H1 (cell line): ENCODE data around the gene ARHGEF38. TPM values are rescaled to one million over a fixed set of nuclear protein-coding genes. Genes with fewer than 3 reads are reported as not detected.

Source experiments
- CTCF ChIA-PET: fragments of 300-600 bp; sonication (Branson Sonifier 250); formaldehyde crosslinking; loops from one replicate; lab custom pipeline; 2021; ENCODE audit not compliant: partially characterized antibody; lab: Charles Lee
- POLR2A ChIA-PET: fragments of 300-600 bp; sonication (Branson Sonifier 250); formaldehyde crosslinking; loops from one replicate; lab custom pipeline; 2021; ENCODE audit warnings: inconsistent platforms; ENCODE audit not compliant: partially characterized antibody; lab: Charles Lee
- DNase-seq, 2 experiments: peaks; one replicate each; pipeline versions ENCODE4 v3.0.0 to v3.0.0-alpha.2; 2010 to 2022; ENCODE audit warnings: low spot score in 2 of 2, low read depth in 1 of 2, mixed read lengths in 1 of 2
- FAIRE-seq: peaks from 2 replicates; lab custom pipeline; 2011; peaks lifted over from hg19 to GRCh38; lab: Jason Lieb, UNC
- H2AFZ ChIP-seq: 2 replicates; pipeline ENCODE4 v1.8.1; 2012; ENCODE audit warnings: low read length, inconsistent platforms
- H2AK5ac ChIP-seq: 2 replicates; pipeline ENCODE4 v1.6.1; 2013; ENCODE audit warnings: low read depth, low read length
- H2BK120ac ChIP-seq: replicated peaks from 2 replicates; pipeline ENCODE3; 2013; ENCODE audit warnings: low read depth, low read length, inconsistent platforms
- H2BK12ac ChIP-seq: 2 replicates; pipeline ENCODE4 v1.6.1; 2013; ENCODE audit warnings: low read depth, low read length
- H2BK15ac ChIP-seq: 2 replicates; pipeline ENCODE4 v1.6.1; 2013; ENCODE audit warnings: low read length
- H2BK20ac ChIP-seq: 2 replicates; pipeline ENCODE4 v1.6.1; 2013; ENCODE audit warnings: low read length
- H2BK5ac ChIP-seq: 2 replicates; pipeline ENCODE4 v1.6.1; 2013; ENCODE audit warnings: low read depth, low read length
- H3K14ac ChIP-seq: 2 replicates; pipeline ENCODE4 v1.6.1; 2013; ENCODE audit warnings: inconsistent platforms; ENCODE audit not compliant: insufficient read length
- H3K18ac ChIP-seq: 2 replicates; pipeline ENCODE4 v1.6.1; 2013; ENCODE audit warnings: low read length; ENCODE audit errors: extremely low read depth
- H3K23ac ChIP-seq: 2 replicates; pipeline ENCODE4 v1.6.1; 2013; ENCODE audit warnings: inconsistent platforms; ENCODE audit not compliant: insufficient read length
- H3K23me2 ChIP-seq: 2 replicates; pipeline ENCODE4 v1.6.1; 2013; ENCODE audit warnings: low read depth, low read length
- H3K27ac ChIP-seq: 2 replicates; pipeline ENCODE4 v1.6.1; 2011; ENCODE audit warnings: low read depth, low read length, inconsistent platforms
- H3K27me3 ChIP-seq, 4 experiments: replicated peaks in 1 of 4; 1 replicate in 1 of 4; 2 replicates in 3 of 4; pipeline versions ENCODE4 v1.6.1 to v1.8.1; 2011 to 2013; ENCODE audit warnings: low read length in 3 of 4, mild to moderate bottlenecking in 3 of 4, inconsistent platforms in 2 of 4, mixed read lengths in 2 of 4, moderate library complexity in 1 of 4; ENCODE audit not compliant: control insufficient read depth in 3 of 4, insufficient read depth in 3 of 4; ENCODE audit errors: extremely low read depth in 1 of 4
- H3K36me3 ChIP-seq, 4 experiments: 2 replicates each; pipeline versions ENCODE4 v1.6.1 to v1.8.1; 2011 to 2013; ENCODE audit warnings: mild to moderate bottlenecking in 4 of 4, low read length in 3 of 4, moderate library complexity in 2 of 4, control low read depth in 1 of 4, inconsistent platforms in 1 of 4; ENCODE audit not compliant: insufficient read depth in 4 of 4, control insufficient read depth in 2 of 4
- H3K4ac ChIP-seq: replicated peaks from 2 replicates; pipeline ENCODE3; 2013; ENCODE audit warnings: low read length, low read depth, mixed read lengths, inconsistent platforms; ENCODE audit not compliant: insufficient read length
- H3K4me1 ChIP-seq, 4 experiments: replicated peaks in 1 of 4; 1 replicate in 1 of 4; 2 replicates in 3 of 4; pipeline versions ENCODE4 v1.6.1 to v1.8.1; 2011 to 2013; ENCODE audit warnings: low read length in 3 of 4, inconsistent platforms in 2 of 4, mixed read lengths in 1 of 4; ENCODE audit not compliant: insufficient read depth in 4 of 4, control insufficient read depth in 3 of 4
- H3K4me2 ChIP-seq, 2 experiments: 2 replicates each; pipeline versions ENCODE4 v1.6.1 to v1.8.1; 2011 to 2013; ENCODE audit warnings: low read depth in 2 of 2, low read length in 2 of 2, control low read depth in 1 of 2, inconsistent platforms in 1 of 2, mild to moderate bottlenecking in 1 of 2; ENCODE audit not compliant: insufficient read depth in 1 of 2
- H3K4me3 ChIP-seq, 4 experiments: fragments of 200-600, 300-600 bp in 1 of 4; sonication (generic), shearing (Covaris generic), sonication (Bioruptor Twin) in 1 of 4; 2 replicates each; pipeline versions ENCODE4 v1.5.1 to v1.8.1; 2011 to 2016; ENCODE audit warnings: low read length in 4 of 4, low read depth in 3 of 4, control low read depth in 2 of 4, inconsistent platforms in 2 of 4, mild to moderate bottlenecking in 2 of 4, mixed read lengths in 1 of 4, moderate library complexity in 1 of 4; ENCODE audit not compliant: insufficient read depth in 2 of 4; ENCODE audit errors: extremely low read depth in 1 of 4
- H3K56ac ChIP-seq: replicated peaks from 2 replicates; pipeline ENCODE3; 2013; ENCODE audit warnings: low read depth, mild to moderate bottlenecking, mixed read lengths, low read length, inconsistent platforms; ENCODE audit not compliant: insufficient read length
- H3K79me1 ChIP-seq: 2 replicates; pipeline ENCODE4 v1.6.1; 2013; ENCODE audit warnings: low read depth, low read length, control low read depth
- H3K79me2 ChIP-seq, 2 experiments: 2 replicates each; pipeline versions ENCODE4 v1.6.1 to v1.8.1; 2012 to 2013; ENCODE audit warnings: low read length in 2 of 2, mild to moderate bottlenecking in 2 of 2, inconsistent platforms in 1 of 2; ENCODE audit not compliant: insufficient read depth in 2 of 2, control insufficient read depth in 1 of 2
- H3K9ac ChIP-seq, 4 experiments: replicated peaks in 1 of 4; 1 replicate in 1 of 4; 2 replicates in 3 of 4; pipeline versions ENCODE4 v1.6.1 to v1.8.1; 2011 to 2013; ENCODE audit warnings: low read depth in 3 of 4, low read length in 3 of 4, control low read depth in 2 of 4, mild to moderate bottlenecking in 2 of 4, moderate library complexity in 2 of 4, inconsistent platforms in 1 of 4; ENCODE audit errors: extremely low read depth in 1 of 4
- H3K9me3 ChIP-seq, 2 experiments: 2 replicates each; pipeline versions ENCODE4 v1.6.1 to v1.8.1; 2012 to 2013; ENCODE audit warnings: mild to moderate bottlenecking in 2 of 2, moderate library complexity in 2 of 2, control low read depth in 1 of 2, inconsistent platforms in 1 of 2, low read depth in 1 of 2, low read length in 1 of 2, mixed read lengths in 1 of 2; ENCODE audit not compliant: insufficient read depth in 2 of 2
- H4K20me1 ChIP-seq, 2 experiments: replicated peaks in 1 of 2; 2 replicates each; pipeline versions ENCODE3 to v1.8.1; 2011 to 2013; ENCODE audit warnings: inconsistent platforms in 2 of 2, low read length in 2 of 2, mild to moderate bottlenecking in 1 of 2; ENCODE audit not compliant: insufficient read depth in 2 of 2, control insufficient read depth in 1 of 2
- H4K5ac ChIP-seq: 2 replicates; pipeline ENCODE4 v1.6.1; 2013; ENCODE audit warnings: low read length, low read depth, mixed read lengths, inconsistent platforms; ENCODE audit not compliant: insufficient read length
- H4K8ac ChIP-seq: 2 replicates; pipeline ENCODE4 v1.8.0; 2013; ENCODE audit warnings: mild to moderate bottlenecking, moderate library complexity, low read length, inconsistent platforms; ENCODE audit not compliant: insufficient read depth; ENCODE audit errors: extremely low read depth
- H4K91ac ChIP-seq: replicated peaks from 2 replicates; pipeline ENCODE3; 2013; ENCODE audit warnings: low read length, mixed read lengths, inconsistent platforms; ENCODE audit not compliant: insufficient read length
- CREB1 ChIP-seq: IDR thresholded peaks from 2 replicates; pipeline ENCODE4 v1.6.1; 2012; ENCODE audit warnings: inconsistent platforms
- EP300 ChIP-seq, 2 experiments: IDR thresholded peaks; 1 replicate in 1 of 2; 2 replicates in 1 of 2; pipeline ENCODE4 v1.6.1; 2011 to 2012; ENCODE audit warnings: low read depth in 2 of 2, low read length in 2 of 2, mild to moderate bottlenecking in 2 of 2, borderline replicate concordance in 1 of 2, inconsistent platforms in 1 of 2, moderate library complexity in 1 of 2
- EZH2 ChIP-seq: fragments of 200-600 bp; sonication (generic); IDR thresholded peaks from 2 replicates; pipeline ENCODE4 v1.7.1; 2012; ENCODE audit warnings: low read depth, mild to moderate bottlenecking, moderate library complexity, low read length, inconsistent platforms; ENCODE audit not compliant: severe bottlenecking
- JUND ChIP-seq: IDR thresholded peaks from 2 replicates; pipeline ENCODE4 v1.6.1; 2011; ENCODE audit warnings: mild to moderate bottlenecking, improper control_type of control experiment, low read length
- KDM5A ChIP-seq: fragments of 200-600 bp; IDR thresholded peaks from 2 replicates; pipeline ENCODE4 v1.7.1; 2012; ENCODE audit warnings: mild to moderate bottlenecking, low read length, inconsistent platforms, mixed read lengths
- NRF1 ChIP-seq: IDR thresholded peaks from 2 replicates; pipeline ENCODE4 v1.6.1; 2011; ENCODE audit warnings: mild to moderate bottlenecking, low read depth, low read length, improper control_type of control experiment
- POLR2AphosphoS5 ChIP-seq: IDR thresholded peaks from 2 replicates; pipeline ENCODE4 v1.6.1; 2011; ENCODE audit warnings: low read depth, low read length
- TCF12 ChIP-seq: IDR thresholded peaks from 2 replicates; pipeline ENCODE4 v1.6.1; 2011; ENCODE audit warnings: low read depth, mild to moderate bottlenecking, low read length
- WGBS, 2 experiments: shearing (Covaris generic) in 1 of 2; methylation state at CpG; one replicate each; pipeline versions ENCODE4 v1.1.6 to v1.1.7; 2013 to 2015; ENCODE audit warnings: low lambda C conversion rate in 2 of 2, mixed read lengths in 2 of 2, inconsistent platforms in 1 of 2, low coverage in 1 of 2, missing lambda C conversion rate in 1 of 2; ENCODE audit not compliant: insufficient replicate concordance in 2 of 2, insufficient coverage in 1 of 2, insufficient read length in 1 of 2; ENCODE audit errors: extremely low coverage in 1 of 2, missing lambda C conversion rate in 1 of 2; 5-methylcytosine and 5-hydroxymethylcytosine counted together
- polyA plus RNA-seq, 7 experiments: library from polyadenylated mRNA; depleted of rRNA in 3 of 7; stranded (reverse) in 5 of 7; unstranded in 2 of 7; fragments of >200 nt in 5 of 7; fragments of 200-250 nt in 2 of 7; gene quantifications; 1 replicate in 5 of 7; 2 replicates in 1 of 7; 4 replicates in 1 of 7; pipeline versions ENCODE4 v1.2.1 to v1.2.3, GENCODE V29; 2011 to 2013; ENCODE audit warnings: missing spikeins in 2 of 7, mixed read lengths in 2 of 7
- total RNA-seq: library from RNA; stranded (reverse); fragmentation: NEBNext Ultra II Directional; extraction: Animal tissue kit (Norgen Biotek cat#: 25700); gene quantifications from 2 replicates; pipeline ENCODE4 v1.2.1, GENCODE V29; 2021

Gene ARHGEF38
- total and polyA plus RNA-seq, 2 of the 8 experiments (the other 6 are each of a cell fraction or from before 2014, with no cell fraction given) = not detected

DNA sequence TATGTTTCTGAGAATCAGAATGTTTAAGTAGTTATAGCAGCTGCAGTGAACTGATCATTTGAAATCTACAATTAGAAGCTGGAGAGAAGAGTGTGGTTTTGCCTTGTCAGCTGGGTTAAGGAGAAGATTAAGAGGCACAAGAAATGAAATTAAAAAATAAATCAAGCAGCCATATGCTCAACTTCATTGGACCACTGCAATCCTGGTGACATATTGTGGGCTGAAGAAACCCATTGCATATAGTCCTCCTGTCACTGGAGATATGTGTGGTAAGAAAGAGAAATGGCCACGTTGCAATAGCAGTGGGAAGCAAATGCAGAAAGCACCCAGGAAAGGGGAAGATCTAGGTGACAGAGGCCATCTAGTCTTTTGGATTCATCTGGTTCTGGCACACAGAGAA lies 93.0 kb downstream of the ARHGEF38 start:
- H2BK20ac ChIP-seq = no peak overlapping the region
- H4K20me1 ChIP-seq = no peaks in the 10 kb centered on the region
- H3K27me3 ChIP-seq = no peaks in the 10 kb centered on the region
- no peak overlapping the region for H2AK5ac ChIP-seq
- H2BK5ac ChIP-seq = no peak overlapping the region
- no peak overlapping the region for H3K27ac ChIP-seq
- no peak overlapping the region for H2AFZ ChIP-seq
- no peak overlapping the region for H4K5ac ChIP-seq
- FAIRE-seq (no peak), DNase-seq (no peak)
- no peak overlapping the region for H2BK12ac ChIP-seq
- ChIA-PET POLR2A (no interaction called here), CTCF (interaction anchor here (0.9 to 1.0 kb wide), 2 partner anchors 10 to 14 kb away, joined by 3 read pairs; no protein-coding TSS in a partner anchor)
- no peak overlapping the region for H4K91ac ChIP-seq
- no peak overlapping the region for H4K8ac ChIP-seq
- no peak overlapping the region for H3K56ac ChIP-seq
- no peak overlapping the region for H3K18ac ChIP-seq
- H3K9me3 ChIP-seq = no peaks in the 10 kb centered on the region
- no peaks in the 10 kb centered on the region for H3K4me1 ChIP-seq
- H3K36me3 ChIP-seq = no peaks in the 10 kb centered on the region
- no peaks in the 10 kb centered on the region for H3K79me2 ChIP-seq
- no peak overlapping the region for H3K4me3 ChIP-seq
- TF ChIP-seq NRF1 (no peak), EP300 (IDR thresholded peaks at IDR 0.05; ENCODE audit: borderline replicate concordance in 1 of 2, low read depth in 2 of 2, low read length in 2 of 2) (no peak), TCF12 (no peak), KDM5A (no peak), JUND (no peak), CREB1 (no peak), EZH2 (no peak), POLR2AphosphoS5 (no peak)
- TF ChIP-seq, all 59 proteins: peak for 0
- WGBS, 2 experiments = 94% methylated on average over 1 of the region's 1 CpG; no CpG with 5 or more reads in 1 of the 2 experiments
- Histone ChIP-seq H3K14ac (no peak overlapping the region), H2BK15ac (no peak overlapping the region), H3K9ac (no peak overlapping the region), H3K23ac (peak overlapping the region; percentile 83), H3K4me2 (no peak overlapping the region), H3K79me1 (no peaks in the 10 kb centered on the region), H3K23me2 (no peaks in the 10 kb centered on the region), H2BK120ac (no peak overlapping the region), H3K4ac (no peak overlapping the region)
